GM21390 (cell line): ENCODE data around the gene SEMA7A.

Experiments used
- ATAC-seq: cut with Tn5 transposase; IDR thresholded peaks from one replicate; pipeline ENCODE4 v1.9.1; 2021; ENCODE audit not compliant: unreplicated experiment

The SEMA7A gene

DNA sequence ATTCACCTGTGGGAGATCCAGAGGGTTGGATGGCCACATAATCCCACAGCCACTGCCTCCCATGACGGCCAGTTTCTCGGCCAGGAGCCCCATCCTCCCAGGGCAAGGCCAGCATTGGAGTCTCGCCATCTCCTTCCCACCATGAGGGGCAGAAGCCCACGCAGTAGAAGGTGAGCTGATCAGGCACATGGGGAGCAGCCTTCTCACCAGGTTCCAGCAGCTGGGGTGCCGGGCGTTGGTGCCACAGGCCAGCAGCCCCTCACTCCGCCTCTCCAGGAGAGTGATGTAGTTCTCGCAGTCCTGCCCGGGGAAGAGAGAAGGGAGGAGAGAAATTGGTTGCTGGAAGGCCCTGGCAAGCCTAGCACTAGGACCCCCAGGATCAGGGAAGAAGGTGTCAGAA, 16.1 kb downstream of the SEMA7A start:
- no peak for ATAC-seq

DNA sequence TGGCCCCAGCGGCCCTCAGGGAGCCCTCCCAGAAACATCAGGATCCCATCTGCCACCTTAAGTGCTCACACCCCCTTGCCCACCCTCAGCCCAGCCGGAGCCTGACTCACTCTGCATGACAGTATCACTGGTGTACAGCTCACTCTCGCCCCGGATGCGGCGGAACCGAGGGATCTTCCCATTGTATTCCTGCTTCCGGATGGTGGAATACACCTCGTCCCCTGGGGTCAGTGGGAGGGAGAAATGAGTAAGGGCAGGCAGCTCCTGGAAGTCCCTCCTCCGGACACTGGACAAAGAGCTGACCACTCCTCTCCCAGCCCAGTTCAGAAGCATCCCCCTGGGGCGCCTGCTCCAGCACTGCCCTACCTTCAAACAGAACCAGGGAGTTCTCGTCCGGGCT, 16.5 kb downstream of the SEMA7A start:
- ATAC-seq, result no peak

DNA sequence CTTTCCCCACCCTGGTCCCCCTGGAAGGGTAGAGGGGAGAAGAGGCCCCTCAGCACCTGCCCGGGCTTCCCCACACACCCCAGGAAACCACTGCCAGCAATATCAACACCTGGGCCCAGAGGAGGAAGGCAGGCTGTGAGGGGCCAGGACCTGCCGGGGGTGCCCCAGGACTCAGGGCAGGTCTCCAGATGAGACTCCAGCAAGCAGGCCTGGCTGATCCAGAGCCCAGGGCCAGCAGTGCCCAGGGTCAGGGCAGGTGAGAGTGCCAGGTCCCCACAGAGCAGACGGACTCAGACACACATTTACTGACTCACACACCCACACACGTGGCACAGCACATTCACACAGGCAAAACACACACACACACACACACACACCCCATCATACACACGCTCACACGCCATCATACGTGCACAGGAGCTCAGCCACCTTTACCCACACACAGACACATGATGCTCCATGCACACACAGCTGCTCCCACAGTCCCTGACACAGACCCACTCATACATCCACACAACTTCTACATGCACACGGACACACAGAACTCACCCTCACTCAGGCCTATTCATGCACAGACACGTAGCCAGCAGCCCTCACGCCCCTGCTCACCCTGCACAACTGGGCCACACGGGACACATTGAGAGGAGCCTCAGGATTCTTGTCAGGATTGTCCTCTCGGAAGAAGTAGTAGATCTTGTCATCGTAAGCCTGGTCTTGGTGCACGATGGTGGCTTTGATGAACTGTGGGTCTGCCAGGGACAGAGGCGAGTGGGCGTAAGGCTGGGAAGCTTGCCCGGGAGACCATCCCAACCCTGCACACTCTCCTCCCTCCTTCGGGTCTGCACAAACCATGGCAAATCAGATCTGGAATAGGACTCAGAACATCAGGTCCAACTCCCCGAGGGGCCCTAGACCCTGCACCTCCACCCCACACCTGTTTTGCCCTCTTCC, 17.5 kb downstream of the SEMA7A start:
- no peak for ATAC-seq

DNA sequence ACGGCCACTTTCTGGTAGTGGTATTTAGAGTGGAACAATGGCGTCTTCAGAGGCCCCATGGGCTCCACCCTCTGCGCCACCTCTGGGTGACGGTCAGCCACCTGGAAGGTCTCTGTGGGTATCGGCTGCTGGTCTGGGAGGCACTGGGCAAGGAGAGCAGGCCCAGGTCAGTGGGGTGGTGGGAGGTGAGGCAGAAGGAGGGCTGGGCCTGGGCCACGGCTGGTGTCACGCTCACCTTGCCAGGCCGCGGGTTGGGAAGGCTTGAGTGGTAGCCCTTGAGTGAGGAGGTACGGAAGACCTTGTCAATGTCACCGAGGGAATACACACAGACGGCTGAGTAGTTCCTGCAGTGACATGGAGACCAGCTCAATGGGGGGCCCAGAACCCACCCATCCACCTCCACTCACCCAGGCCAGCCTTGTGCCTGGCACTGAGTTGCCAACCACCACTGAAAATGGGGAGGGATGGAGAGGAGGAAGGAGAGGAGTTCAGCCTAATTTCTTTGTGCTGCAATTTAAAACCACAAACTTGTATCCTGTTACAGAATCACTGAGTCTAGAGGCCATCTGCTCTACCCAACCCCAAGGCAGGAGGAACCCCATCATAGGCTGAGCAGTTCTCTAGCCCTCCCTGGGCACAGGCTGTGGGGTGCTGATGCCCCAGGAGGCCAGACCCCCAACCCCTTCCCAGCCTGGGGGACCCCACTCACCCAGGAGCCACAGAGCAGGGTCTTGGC, 19.0 kb downstream of the SEMA7A start:
- no peak for ATAC-seq

DNA sequence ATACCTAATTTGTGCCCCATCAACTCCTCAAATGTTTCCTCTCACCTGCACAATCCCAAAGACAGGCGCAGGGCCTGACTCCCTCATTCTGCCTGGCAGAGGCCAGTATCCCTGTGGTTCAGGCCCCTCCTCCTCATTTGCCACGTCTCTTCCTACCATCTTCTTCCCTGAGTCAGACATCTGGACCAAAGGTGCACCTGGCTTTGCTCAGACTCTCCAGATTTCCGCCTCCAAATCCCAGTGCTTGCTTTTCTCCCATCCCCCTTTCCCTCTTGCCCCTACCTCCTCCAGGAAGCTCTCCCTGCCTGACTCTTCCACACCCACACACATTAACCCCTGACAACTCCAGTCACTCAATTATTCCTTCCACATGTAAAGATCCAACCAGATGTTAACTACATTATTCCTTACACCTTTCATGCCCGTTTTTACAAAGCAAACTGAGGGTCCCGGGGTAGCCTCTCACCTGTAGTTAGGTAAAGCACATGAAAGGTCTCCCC, 19.6 kb downstream of the SEMA7A start:
- no peak for ATAC-seq

DNA sequence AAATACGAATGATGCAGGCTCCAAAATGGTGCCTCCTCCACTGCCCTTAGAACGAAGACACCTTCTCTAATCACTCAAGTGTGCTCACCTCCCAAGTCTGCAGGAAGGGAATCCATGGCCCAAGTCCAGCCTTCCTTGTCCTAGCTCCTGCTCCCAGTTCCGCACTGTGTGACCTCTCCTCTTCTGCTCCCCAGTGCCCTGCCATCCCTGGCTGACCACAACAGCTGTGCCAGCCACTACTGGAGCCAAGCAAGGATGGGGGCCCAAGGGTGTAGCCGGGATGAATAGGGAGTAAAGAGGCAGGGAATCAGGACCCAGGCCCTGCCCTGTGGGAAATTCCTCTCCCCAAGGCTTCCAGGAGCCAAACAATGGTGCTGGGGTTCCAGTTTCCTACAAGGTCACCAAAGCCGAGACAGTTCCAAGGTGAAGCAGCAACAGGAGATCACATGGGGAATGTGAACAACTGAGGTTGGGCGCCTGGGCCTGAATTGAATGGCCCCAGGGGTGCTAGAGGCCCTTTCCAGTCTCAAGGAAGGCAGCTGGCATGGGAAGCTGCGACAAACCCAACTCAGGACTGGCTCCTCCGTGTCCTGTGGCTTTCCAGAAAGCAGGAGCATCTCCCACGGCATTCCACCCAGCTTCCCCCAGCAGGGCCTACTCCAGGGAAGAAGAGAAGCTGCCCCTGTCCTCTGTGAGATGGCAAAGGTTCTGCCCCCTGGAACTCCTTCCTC, 20.2 kb downstream of the SEMA7A start:
- ATAC-seq, result no peak

DNA sequence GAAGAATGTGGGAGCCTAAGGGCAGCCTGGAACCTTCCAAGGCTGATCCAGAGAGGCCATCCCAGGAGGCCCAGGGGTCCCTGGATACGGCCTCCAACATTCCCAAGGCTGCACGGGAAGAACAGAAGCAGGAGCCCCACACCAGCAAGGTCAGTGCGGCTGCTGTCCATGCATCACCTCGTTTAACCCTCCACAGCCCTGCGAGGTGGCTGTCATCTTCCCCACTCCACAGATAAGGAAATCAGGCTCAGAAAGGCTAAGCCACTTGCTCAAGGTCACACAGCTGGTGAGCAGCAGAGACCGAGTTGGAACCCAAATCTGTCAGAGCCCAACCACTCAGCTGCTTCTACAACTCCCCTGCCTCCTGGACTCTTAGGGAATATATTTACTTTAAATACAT, 21.6 kb downstream of the SEMA7A start:
- no peak for ATAC-seq

DNA sequence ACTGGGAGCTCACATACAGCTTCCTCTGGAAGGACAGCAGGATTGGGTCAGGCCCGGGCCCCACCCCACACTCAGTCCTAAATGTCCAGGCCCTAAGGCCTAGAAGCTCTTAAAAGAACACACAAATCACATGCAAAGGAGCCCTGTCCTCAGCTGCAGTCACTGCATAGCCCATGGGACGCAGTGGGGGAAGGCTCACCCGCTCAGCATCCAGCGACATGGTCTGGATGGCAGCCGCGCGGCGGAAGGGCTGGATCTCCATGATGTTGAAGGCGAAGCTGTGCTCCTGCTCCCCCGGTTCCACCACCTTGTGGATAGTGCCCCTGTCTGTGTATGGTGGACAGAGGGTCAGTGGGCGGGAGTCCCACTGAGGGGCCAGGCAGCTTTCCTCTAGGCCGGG, 22.1 kb downstream of the SEMA7A start:
- no peak for ATAC-seq

DNA sequence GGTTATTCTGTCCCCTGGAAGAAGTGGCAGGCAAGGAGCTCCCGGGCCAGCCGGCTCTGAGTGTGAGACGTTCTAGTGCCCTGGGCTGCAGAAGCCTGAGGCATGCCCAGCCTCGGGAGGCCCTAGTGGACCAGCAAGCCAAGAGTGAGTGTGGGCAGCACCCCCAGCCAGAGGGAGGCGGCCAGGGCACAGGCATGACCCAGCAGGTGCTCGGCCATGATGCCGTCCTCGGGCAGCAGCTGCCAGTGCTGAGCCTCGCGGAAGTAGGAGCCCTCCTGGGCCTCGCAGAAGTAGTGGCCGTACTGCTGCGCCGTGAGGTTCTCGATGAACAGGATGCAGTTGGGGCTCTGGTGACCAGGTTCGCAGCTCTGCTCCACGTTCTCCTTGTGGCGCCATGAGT, 23.3 kb downstream of the SEMA7A start:
- ATAC-seq, result no peak

DNA sequence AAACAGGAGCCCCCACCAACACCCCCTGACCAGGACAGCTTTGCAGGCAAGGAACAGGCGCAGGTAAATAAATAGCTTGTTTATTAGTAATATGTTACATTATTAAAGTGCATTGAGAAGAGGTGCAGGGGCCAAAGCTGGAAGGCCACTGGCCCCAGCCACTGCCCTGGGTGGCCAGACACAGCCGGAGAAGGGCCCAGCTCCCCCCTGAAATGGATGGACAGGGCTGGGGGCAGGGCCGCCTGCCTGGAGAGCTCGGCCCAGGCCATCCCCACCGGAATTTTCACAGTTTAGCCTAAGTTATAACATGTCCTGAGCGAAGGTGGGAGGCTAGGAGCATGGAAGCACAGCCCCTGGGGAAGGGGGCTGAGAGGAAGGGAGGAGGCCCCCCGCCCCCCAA, 24.5 kb downstream of the SEMA7A start:
- ATAC-seq, result no peak

DNA sequence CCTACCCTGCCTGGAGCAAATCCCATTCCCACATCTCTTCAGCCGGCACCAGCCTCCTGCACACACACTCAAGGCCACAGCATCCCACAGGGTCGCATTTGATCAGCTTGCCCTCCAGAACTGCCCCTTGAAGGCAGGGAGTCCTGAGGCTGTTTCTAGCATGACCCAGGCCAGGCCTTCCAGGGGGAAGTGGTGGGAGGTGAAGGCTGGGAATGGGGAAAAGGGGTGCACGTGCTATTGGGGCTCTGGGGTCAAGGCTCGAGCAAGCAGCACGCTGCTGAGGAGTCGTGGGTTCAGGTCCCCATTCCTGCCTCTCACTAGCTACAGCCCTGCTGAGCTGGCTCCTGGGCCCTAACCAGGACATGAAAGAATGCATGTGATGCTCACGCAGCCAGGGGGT, 24.9 kb downstream of the SEMA7A start:
- no peak for ATAC-seq

DNA sequence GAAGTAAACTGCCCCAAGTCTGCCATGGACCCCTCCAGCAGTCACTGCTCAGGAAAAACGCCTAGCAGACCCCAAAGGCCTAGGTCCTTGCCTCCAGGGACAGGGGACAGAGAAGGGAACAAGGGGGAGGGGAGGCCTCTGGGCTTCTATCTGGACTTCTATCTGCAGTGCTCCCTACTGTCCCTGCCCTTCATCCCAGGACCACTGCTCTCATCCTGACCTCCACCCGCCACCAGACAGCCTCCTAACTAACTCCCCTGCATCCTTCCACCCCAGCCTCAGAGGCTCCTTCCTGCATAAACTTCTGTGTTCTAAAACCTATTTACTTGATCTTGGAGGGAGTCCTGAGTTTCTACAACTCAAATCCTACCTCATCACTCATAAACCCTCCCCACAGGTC, 25.4 kb downstream of the SEMA7A start:
- ATAC-seq, result no peak

DNA sequence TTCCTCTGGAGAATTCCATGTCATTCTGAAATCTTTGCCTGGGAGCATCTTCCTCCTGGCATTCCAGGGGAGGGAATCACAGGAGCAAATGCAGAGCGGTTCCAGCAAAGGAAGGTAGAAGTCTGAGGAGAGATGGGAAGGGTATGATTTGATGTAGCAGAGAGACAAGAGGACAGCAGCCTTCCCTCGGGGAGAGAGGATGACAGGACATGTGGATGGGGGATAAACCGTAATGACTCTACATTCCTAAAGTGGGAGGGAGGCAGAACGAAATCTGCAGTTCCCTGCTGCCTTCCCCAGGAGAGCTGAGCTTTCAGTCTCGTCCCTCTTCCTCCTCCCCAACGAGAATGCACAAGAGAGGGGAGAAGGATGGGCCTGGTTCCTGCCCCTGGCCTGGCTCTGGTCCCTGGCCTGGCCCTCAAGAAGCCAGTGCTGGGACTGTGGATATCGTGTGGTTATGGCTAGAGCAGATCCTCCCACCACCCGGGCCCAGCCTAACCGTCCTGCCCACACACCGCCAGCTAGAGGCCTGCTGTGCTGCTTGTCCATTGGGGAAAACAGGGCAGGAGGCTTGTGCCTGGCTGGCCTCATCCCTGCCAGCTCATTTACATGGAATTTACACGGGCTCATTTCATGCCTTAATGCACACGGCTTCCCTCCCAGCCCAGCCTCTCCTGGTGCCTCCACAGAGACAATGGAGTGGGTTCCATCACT, 26.6 kb downstream of the SEMA7A start:
- ATAC-seq, result no peak

DNA sequence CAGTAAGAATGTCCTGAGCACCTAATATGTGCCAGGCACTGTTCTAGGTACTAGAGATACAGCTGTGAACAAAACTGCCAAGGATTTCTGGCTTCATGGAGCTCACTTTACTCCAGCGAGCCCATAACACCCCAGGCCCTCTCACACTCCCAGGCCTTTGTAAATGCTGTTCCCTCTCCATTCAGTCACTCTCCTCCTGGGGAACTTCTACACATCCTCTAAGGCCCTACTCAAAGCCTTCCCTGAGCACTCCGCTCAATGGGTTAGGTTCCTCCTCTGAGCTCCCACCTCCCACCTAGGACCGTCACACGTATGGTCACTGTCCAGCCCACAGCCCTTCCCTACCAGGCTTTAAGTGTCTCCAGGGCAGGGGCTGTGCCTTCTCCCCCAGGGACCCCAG, 27.2 kb downstream of the SEMA7A start:
- no peak for ATAC-seq

DNA sequence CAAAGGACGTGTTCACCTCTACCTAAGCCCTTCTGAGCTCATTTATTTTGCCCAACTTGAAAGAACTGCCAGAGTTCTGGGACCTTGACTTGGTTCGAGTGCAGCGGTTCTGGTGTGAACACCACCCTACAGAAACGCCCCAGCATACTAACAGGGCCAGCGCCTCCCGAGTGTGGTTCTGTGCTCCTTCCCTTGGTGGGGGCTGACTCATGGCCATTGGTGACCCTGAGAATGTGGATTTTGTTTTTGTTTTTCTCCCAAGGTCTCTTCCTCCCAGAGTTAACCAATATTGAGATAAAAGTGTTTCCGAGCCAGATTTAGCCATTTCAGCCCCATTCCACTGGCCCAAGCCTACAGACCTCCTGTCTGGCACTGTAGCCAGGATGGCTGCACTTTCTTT, 27.9 kb downstream of the SEMA7A start:
- ATAC-seq, result no peak

DNA sequence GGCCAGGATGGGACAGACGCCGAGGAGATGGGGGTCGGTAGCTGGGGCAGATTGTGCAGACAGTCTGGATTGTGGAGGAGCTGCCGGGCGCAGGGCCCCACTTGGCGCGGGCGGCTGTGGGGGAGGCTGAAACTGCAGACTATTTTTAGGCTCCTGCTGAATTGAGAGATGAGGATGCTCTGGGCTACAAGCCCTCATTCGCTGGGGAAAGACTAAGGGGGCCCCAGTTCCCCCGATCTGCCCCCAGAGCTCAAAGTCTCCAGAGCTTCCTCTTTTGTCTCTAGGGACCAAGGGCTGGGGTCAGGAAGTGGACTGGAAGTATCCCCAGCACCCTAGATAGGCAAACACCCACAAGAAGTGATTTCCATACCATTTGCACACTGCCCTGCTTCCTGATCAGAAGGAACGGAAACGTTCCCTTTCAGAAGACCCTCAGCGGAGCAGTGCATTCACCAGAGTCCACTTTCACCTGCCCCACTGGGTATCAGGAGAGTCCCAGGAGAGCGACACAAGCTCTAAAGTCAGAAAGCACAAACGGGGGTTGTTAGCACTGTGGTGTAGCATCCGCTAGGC, 29.7 kb downstream of the SEMA7A start:
- peak; percentile 31 for ATAC-seq

DNA sequence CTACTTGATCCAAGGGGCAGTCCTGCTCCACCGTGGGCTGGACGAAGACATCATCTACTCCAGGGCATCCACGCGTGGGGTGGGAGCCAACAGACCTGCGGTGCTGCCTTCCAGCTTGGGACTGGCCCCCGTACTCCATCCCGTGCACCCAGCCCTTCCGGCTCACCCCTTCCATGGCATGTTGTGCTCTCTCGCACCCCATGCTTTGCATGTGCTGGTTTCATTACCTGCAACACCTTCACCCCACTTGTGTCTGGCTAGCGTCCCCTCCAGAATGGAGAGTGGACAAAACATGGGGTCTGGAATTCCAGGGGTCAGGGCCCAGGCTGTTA, 30.2 kb downstream of the SEMA7A start:
- no peak for ATAC-seq

DNA sequence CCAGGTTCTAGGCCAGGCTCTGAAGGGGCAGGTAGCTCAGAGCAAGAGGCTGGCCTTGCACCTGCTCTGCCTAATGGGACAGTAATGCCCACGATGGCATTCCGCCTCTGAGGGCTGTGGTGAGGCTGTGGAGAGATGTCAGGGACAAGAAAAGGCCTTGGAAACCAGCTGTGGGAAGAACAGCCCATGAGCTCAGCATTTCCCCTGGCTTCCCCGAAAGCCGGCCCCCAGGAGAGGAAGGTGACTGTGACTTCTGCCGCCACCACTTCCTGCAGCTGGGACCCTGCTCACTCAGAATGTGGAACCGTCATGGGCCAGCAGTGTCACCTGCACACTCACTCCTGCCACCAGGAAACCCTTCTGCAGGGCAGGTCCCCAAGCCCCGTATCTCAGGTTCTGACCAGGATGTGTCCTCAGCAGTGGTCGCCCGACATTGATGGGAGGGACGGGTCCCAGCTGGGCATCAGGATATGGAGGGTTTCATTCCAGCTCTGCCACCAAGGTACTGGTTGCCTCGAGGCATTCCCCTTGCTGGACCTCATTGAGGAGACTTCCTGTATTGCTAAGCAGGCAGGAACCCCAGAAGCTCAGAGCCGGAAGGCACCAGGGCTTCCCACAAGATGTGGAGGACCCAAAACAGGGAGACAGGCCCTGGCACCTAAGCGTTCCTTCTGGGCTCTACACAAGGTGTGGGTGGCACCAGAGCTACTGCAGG, 30.7 kb downstream of the SEMA7A start:
- ATAC-seq, result no peak

DNA sequence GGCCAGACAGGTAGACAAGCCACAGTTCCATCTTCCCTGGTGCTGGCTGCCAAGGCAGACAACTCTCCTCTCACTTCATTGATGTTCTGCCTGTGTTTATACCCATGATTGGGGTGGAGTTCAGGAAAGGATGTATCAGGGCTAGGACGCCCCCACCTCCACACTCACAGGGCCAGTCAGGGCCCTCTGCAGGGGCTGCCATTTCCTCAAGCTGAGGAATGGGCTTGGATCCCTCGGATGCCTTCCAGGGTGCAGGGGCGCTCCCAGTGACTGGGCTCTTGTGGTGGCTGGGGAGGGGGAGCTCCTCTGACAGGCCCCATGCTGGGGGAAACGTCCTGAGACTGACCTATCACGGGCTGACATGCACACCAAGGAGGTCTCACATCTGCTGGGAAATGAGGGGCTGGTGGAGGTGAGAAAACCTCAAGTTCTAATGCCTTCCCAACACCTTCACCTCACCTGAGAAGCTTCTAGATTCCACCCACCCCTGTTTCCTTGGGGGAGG, 31.4 kb downstream of the SEMA7A start:
- no peak for ATAC-seq
